Measurements from ENCODE around the gene RPA1.

- TF ChIP-seq POLR2A (IDR thresholded peaks at IDR 0.05), result no peak
- no peak for TF ChIP-seq CTCF (IDR thresholded peaks at IDR 0.05)
- no peak for TF ChIP-seq POLR2AphosphoS5 (IDR thresholded peaks at IDR 0.05; ENCODE audit: insufficient read depth in 1 of 2, low read depth in 1 of 2)
Observed at GRCh38 chr17:1797323-1797722, 32.5 kb upstream of the RPA1 start.
